NCI-H2196 treated with DMSO at 0.1 percent for 48 hours (cell line): ENCODE results near the gene ZFAND6.

ENCODE experiments used
- DNase-seq: peaks from one replicate; lab custom pipeline; 2025; ENCODE audit not compliant: unreplicated experiment; lab: John Stamatoyannopoulos, UW

The ZFAND6 gene

DNA sequence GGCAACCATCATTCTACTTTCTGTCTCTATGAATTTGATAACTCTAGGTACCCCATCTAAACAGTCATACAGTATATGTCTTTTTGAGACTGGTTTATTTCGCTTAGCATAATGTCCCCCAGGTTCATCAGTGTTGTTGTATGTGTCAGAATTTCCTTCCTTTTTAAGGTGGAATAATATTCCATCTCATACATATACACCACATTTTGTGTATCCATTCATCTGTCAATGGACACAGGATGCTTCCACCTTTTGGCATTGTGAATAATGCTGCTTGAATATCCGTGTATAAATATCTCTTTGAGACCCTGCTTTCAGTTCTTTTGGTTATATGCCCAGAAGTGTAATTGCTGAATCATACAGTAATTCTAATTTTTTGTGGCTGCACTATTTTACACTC lies 10.4 kb upstream of the ZFAND6 start:
- DNase-seq: no peak

GRCh38 chr15:80052597-80053304 lies 6.7 kb upstream of the ZFAND6 start:
- no peak for DNase-seq

DNA sequence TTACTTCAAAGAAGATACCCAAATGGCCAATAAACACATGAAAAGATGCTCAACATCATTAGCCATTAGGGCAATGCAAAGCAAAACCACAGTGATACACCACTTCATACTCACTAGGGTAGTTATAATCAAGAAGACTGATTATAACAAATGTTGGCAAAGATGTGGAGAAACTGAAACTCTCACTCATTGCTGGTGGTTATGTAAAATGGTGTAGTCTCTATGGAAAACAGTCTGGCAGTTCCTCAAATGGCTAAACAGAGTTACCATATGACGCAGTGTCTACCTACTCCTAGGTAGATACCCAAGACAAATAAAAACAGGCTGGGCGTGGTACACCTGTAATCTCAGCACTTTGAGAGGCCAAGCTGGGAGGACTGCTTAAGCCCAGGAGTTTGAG lies 3.5 kb upstream of the ZFAND6 start:
- DNase-seq: no peak

DNA sequence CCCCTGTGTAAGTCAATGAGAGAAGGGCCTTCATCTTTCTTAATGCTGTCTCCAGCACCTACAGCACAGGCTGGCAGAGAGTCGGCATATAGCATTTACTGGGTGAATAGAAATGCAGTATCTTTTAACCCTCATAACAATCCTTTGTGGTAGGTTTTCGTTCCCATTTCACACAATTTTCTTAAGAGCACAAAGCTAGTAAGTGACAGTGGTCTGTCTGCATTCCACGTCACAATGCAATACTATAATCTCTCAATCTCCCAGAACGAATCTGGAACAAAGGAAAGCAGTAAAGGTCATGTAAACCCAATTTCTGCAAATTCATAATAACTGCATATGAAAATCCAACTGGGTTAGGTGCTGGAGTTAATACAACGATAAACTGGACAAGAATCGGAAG lies 1.4 kb upstream of the ZFAND6 start:
- no peak for DNase-seq

DNA sequence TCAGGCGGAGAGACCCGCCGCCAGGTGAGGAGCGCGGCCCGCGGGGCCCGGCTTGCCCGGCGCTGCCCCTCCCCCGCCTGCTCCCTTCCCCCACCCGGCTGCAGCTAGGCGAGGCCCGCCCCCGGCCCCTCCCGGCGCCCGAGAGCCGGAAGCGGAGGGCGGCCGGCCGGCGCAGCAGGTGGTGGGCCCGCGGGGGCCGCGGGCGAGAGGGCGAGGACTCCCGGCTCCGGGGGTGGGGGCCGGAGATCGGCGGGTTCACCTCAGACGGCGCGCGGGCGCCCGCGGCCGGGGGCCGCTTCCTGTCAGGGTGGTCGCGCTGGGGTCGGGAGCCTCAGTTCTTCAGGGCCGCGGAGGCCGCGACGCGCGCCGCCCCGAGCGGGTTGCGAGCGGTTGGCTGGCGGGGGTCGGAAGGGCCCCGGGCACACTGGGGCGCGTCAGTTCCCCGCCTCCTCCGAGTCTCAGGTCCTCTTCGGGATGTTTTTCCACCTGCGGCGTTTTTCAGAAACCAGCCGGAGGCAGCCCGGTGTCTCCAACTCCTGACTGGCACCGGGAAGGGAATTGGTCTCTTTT lies 395 bp downstream of the ZFAND6 start:
- DNase-seq: peak; percentile 46

DNA sequence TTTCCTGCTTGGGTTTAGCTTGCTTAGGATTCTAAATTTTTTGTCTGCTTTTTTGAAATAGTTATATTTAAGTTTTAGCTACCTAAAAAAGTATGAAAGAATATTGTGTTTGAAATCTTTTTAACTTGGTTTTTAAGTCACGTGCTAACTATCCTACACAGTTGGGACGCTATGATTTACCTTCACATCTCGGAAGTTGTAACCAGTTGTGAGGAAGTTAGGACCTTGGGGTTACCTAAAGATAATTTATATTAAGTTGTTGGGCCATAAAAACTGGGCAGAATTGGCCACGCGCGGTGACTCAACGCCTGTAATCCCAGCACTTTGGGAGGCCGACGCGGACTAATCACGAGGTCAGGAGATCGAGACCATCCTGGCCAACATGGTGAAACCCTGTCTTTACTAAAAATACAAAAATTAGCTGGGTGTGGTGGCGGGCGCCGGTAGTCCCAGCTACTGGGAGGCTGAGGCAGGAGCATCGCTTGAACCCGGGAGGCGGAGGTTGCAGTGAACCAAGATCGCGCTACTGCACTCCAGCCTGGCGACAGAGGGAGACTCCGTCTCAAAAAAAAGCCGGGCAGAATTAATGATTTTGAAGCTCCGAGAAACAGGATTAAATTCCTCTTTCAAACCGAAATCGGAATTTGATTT lies 1.0 kb downstream of the ZFAND6 start:
- DNase-seq: no peak

DNA sequence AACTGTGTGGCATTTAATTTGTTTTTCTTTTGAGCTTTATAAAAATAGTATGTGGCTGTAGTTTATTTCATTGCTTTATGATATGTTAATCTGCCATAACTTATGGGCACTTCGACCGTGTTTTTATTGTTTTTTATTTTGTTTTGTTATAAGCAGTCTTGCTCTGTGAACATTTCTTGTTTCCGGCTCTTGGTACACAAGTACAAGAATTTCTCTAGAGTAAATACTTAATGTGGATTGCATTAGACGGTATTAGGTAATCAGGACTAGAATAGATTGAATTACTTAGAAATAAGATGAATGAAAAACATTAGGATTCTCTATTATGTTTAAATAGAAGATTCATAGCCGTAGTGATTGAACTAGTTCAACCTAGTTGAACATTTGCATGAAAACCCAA lies 2.1 kb downstream of the ZFAND6 start:
- DNase-seq: no peak

DNA sequence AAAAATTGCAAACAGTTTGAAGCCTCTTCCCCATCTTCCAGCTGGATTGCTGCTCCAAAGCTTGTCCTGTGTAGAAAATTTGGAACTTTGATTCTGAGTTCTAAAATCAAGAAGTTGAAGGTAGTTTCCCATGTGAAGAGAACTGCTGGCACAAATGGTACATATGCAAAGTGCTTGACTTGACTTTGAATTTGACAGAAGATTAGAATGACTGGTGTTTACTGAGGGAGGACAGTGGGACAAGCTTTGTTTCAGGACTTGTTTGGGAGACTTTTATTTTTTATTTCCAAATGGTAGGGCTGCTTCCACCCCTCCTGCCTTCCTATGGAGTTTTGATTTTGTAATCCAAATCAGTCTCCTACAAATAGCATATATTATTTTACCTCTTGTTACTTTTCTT lies 7.4 kb downstream of the ZFAND6 start:
- DNase-seq: no peak

- no peak for DNase-seq
Measured at GRCh38 chr15:80068578-80068977, 9.1 kb downstream of the ZFAND6 start.

GRCh38 chr15:80070840-80071239 lies 11.4 kb downstream of the ZFAND6 start:
- no peak for DNase-seq

GRCh38 chr15:80071652-80072051 lies 12.2 kb downstream of the ZFAND6 start:
- no peak for DNase-seq

DNA sequence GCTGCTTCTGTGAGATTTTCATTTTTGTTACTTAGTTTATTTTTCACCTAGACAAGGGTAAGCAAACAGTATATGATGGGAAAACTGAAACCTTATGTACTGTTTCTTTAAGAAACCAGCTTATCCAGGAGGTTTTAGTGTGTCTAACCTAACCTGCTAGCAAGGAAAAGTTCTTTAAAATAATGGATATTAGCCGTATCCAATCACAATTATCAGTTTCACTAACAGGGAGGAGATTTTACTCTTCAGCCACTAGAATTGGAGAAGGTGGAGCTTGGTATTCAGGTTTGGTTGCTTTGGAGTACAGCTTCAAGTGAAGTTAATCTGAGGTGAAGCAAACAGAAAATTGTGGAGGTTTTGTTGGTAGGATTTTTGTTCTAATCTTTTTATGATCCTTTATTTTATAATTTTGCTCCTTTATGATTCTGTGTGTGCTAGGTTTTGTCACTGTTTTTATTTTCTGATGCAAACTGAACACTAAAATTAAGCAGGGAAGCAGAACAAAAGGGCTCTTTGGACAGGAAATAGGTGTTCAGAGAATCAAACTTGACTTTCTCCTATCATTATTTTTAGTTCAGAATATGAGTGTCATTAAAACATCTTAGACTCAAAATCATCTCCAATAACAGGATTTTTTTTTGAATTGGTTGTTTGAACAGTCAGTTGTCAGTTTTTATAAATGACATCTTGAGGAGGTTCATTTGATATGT lies 13.0 kb downstream of the ZFAND6 start:
- DNase-seq: peak; percentile 82

DNA sequence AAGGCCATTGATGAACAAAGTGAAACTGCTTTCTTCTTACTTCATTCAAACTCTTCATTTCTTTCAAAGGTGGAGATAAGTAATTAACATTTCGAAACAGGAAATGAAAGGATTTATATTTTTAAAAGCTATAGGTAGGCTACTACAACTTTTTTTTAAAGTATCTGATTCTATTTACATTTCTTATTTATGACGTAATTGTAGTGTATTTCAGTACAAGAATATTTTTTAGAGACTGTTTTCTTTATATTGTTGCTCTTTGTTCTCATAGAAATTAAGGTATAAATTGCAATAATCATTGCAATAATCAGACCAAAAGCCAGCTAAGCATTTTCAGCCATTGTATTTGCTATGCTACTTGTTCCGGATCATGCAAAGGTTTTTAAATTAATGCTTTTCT lies 13.7 kb downstream of the ZFAND6 start:
- DNase-seq: no peak

GRCh38 chr15:80076321-80077318 lies 17.1 kb downstream of the ZFAND6 start:
- DNase-seq: no peak

DNA sequence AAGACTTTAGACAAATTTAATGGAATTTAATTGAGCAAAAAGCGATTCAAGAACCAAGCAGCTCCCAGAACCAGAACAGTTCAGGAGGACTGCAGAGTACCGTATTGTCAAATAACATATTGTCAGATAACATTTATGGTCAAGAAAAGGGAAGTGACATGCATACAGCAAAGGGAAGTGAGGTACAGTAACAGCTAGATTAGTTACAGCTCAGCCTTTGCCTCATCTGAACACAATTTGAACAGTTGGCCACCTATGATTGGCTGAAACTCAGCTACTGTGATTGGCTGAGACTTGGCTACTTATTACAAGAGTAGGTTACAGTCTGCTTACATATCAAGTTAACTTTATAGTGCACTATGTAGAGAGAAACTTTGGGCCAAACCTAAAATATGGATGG lies 21.9 kb downstream of the ZFAND6 start:
- no peak for DNase-seq

DNA sequence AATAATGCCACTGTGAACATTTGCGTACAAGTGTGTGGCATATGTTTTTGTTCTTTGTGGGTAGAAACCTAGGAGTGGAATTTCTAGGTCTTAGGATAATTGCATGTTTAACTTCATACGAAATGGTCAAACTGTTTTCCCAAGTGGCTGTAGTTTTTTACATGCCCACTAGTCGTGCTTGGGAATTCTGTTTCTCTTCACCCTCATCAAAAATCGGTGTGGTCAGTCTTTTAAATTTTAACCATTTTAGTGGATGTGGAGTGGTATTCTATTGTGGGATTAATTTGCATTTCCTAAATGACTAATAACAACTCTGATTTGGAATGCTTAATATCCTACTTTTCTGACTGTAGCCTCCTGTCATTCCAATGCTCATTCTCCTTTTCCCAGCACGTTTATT lies 27.6 kb downstream of the ZFAND6 start:
- DNase-seq: no peak

DNA sequence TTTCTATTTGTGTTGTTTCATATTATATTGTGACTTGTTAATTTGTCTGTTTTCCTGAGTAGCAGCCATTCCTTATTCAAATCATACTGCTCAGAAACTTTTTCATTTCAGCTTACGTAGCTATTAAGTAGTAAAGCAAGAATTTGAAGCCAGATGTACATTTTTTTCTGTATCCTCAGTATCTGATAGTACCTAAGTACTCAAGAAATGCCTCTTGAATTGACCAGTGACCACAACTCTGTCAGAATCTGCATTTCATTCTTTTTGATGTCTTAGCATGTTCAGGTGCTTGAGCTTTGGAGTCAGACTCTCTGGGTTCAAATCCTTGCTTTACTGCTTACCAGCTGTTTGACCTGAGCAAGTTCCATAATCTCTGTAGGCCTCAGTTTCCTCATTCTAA lies 30.6 kb downstream of the ZFAND6 start:
- DNase-seq: no peak

DNA sequence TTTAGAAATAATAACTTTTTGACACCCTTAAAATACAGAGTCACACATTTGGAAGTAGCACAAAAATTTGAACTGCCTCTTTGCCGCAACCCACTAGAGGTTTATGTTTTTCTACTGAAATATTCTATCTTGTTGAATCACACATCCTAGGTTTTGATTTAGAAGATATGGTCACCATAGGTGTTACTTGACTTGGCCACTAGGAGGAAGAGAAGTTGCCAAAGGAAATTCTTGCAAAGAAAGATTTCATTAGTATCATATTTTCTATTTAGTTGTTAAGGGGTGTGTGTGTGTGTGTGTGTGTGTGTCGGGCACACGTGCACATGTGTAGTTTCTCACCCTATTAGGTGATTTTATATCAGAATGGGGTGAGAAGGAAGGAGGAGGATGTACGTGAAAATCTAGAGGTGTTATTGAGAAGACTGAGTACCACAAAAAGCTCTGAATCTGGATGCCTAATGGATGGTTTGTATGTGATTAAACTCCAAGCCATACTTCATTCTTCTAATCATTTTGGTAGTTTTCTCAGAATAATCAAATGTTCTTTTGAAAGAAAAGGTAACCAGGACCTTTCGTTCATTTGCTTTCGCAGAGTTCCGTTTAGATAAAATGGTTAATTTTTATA lies 31.5 kb downstream of the ZFAND6 start:
- DNase-seq: no peak

DNA sequence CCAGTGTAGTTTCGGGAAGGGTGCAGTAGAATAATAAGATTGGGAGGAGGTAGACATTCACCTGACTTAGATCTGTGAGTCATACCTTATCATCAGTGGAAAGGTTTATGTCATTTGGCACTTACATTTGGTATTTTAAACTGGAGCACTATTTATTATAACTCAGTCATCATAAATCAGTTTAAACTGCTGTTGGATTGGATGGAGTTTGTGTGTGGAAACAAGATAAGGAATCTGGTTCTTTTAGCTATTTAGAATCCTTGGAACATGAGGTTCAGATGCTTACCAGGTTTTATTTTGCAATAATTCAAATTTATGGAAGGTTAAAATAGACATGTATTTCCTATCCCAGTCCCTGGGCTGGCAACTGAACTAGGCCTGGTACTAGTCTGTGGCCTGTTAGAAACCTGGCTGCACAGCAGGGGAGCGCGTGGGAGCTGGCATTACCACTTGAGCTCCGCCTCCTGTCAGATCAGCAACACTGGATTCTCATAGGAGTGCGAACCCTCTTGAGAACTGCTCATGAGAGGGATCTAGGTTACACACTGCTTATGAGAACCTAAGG lies 34.5 kb downstream of the ZFAND6 start:
- DNase-seq: no peak

- no peak for DNase-seq
Measured at GRCh38 chr15:80095511-80095910, 36.0 kb downstream of the ZFAND6 start.
